IMR-90 (cell line): ENCODE measurements around the gene MIER2. TPM values are rescaled to one million over a fixed set of nuclear protein-coding genes. Genes with fewer than 3 reads are reported as not detected.
A peak's percentile ranks its signal among the peaks of the same experiment; 100 is the strongest.

Source experiments
- ATAC-seq: fragments of 200-7000 bp; cut with Tn5 transposase; 2 replicates; pipeline ENCODE4 v1.9.1; 2020; ENCODE audit warnings: low read depth, mild to moderate bottlenecking, moderate library complexity
- BruUV-seq: library from RNA; stranded (reverse); fragments of 400-500 nt; replicated peaks from 2 replicates; lab custom pipeline; 2021; lab: Mats Ljungman, UMichigan
- CTCF ChIA-PET: fragments of 300-600 bp; formaldehyde crosslinking; extraction: SDS; loops from one replicate; lab custom pipeline; 2021; ENCODE audit warnings: antibody characterized with exemption; lab: Yijun Ruan, JAX
- POLR2A ChIA-PET: fragments of 300-600 bp; sonication (Branson Sonifier 250); formaldehyde crosslinking; loops from one replicate; lab custom pipeline; 2022; ENCODE audit warnings: antibody characterized with exemption; ENCODE audit not compliant: unreplicated experiment; lab: Charles Lee
- DNase-seq: peaks from one replicate; pipeline ENCODE4 v3.0.0; 2013
- H2AFZ ChIP-seq: replicated peaks from 2 replicates; pipeline ENCODE3; 2013; ENCODE audit warnings: low read length, mild to moderate bottlenecking; ENCODE audit not compliant: poor library complexity
- H2AK5ac ChIP-seq: 2 replicates; pipeline ENCODE4 v1.6.1; 2013; ENCODE audit warnings: low read depth, low read length, inconsistent platforms
- H2AK9ac ChIP-seq: replicated peaks from 2 replicates; pipeline ENCODE3; 2013; ENCODE audit warnings: mild to moderate bottlenecking, low read depth, low read length, moderate library complexity; ENCODE audit not compliant: poor library complexity
- H2BK120ac ChIP-seq: 2 replicates; pipeline ENCODE4 v1.6.1; 2013; ENCODE audit warnings: low read depth, low read length, inconsistent platforms
- H2BK15ac ChIP-seq: 3 replicates; pipeline ENCODE4 v1.6.1; 2013; ENCODE audit warnings: low read depth, low read length, inconsistent platforms
- H2BK20ac ChIP-seq: 2 replicates; pipeline ENCODE4 v1.6.1; 2013; ENCODE audit warnings: low read depth, mild to moderate bottlenecking, inconsistent platforms, low read length, moderate library complexity
- H2BK5ac ChIP-seq: 2 replicates; pipeline ENCODE4 v1.6.1; 2013; ENCODE audit warnings: mild to moderate bottlenecking, low read depth, low read length, inconsistent platforms; ENCODE audit not compliant: poor library complexity, severe bottlenecking
- H3K14ac ChIP-seq: replicated peaks from 2 replicates; pipeline ENCODE4 v1.6.1; 2013; ENCODE audit warnings: low read depth, low read length, inconsistent platforms
- H3K18ac ChIP-seq: 2 replicates; pipeline ENCODE4 v1.6.1; 2013; ENCODE audit warnings: low read depth, low read length, control low read depth
- H3K23ac ChIP-seq: 2 replicates; pipeline ENCODE4 v1.6.1; 2013; ENCODE audit warnings: low read depth, low read length, inconsistent platforms
- H3K27ac ChIP-seq: 2 replicates; pipeline ENCODE4 v1.5.1; 2013; ENCODE audit warnings: mild to moderate bottlenecking, control low read depth, low read length; ENCODE audit not compliant: insufficient read depth
- H3K27me3 ChIP-seq: 2 replicates; pipeline ENCODE4 v1.6.1; 2013; ENCODE audit warnings: low read length; ENCODE audit not compliant: control insufficient read depth, insufficient read depth
- H3K36me3 ChIP-seq: 2 replicates; pipeline ENCODE4 v1.6.1; 2013; ENCODE audit warnings: low read length, mixed read lengths; ENCODE audit not compliant: control insufficient read depth, insufficient read depth
- H3K4ac ChIP-seq: 2 replicates; pipeline ENCODE4 v1.6.1; 2013; ENCODE audit warnings: low read depth, low read length, inconsistent platforms
- H3K4me1 ChIP-seq: 2 replicates; pipeline ENCODE4 v1.6.1; 2013; ENCODE audit warnings: low read length, mixed read lengths; ENCODE audit not compliant: control insufficient read depth, insufficient read depth
- H3K4me2 ChIP-seq: 2 replicates; pipeline ENCODE4 v1.6.1; 2013; ENCODE audit warnings: low read depth, mild to moderate bottlenecking, control low read depth, low read length, moderate library complexity
- H3K4me3 ChIP-seq: 2 replicates; pipeline ENCODE4 v1.5.1; 2013; ENCODE audit warnings: low read depth, mild to moderate bottlenecking, control low read depth, low read length, moderate library complexity; ENCODE audit not compliant: insufficient read depth
- H3K56ac ChIP-seq: 2 replicates; pipeline ENCODE4 v1.6.1; 2013; ENCODE audit warnings: low read length, inconsistent platforms; ENCODE audit not compliant: insufficient read depth; ENCODE audit errors: extremely low read depth
- H3K79me1 ChIP-seq, 2 experiments: 2 replicates each; pipeline ENCODE4 v1.6.1; 2013; ENCODE audit warnings: low read length in 2 of 2, inconsistent platforms in 1 of 2, low read depth in 1 of 2
- H3K9ac ChIP-seq: 2 replicates; pipeline ENCODE4 v1.6.1; 2013; ENCODE audit warnings: low read depth, low read length, control low read depth
- H3K9me1 ChIP-seq: 2 replicates; pipeline ENCODE4 v1.6.1; 2013; ENCODE audit warnings: low read length, inconsistent platforms; ENCODE audit not compliant: insufficient read depth
- H3K9me3 ChIP-seq: 2 replicates; pipeline ENCODE4 v1.6.1; 2013; ENCODE audit warnings: low read length; ENCODE audit not compliant: control insufficient read depth, insufficient read depth
- H4K20me1 ChIP-seq: 2 replicates; pipeline ENCODE4 v1.6.1; 2013; ENCODE audit warnings: low read length, inconsistent platforms; ENCODE audit not compliant: insufficient read depth
- H4K5ac ChIP-seq: 2 replicates; pipeline ENCODE4 v1.6.1; 2013; ENCODE audit warnings: mild to moderate bottlenecking, low read depth, low read length, control low read depth
- H4K8ac ChIP-seq, 2 experiments: 2 replicates each; pipeline ENCODE4 v1.6.1; 2013; ENCODE audit warnings: low read depth in 2 of 2, low read length in 2 of 2, control low read depth in 1 of 2, inconsistent platforms in 1 of 2
- H4K91ac ChIP-seq: 2 replicates; pipeline ENCODE4 v1.6.1; 2013; ENCODE audit warnings: low read depth, low read length, inconsistent platforms; ENCODE audit not compliant: insufficient read depth
- CEBPB ChIP-seq: IDR thresholded peaks from 2 replicates; pipeline ENCODE4 v1.6.1; 2012; ENCODE audit warnings: low read depth, low read length, improper control_type of control experiment
- CHD1 ChIP-seq: IDR thresholded peaks from 2 replicates; pipeline ENCODE4 v1.6.1; 2012; ENCODE audit warnings: low read depth, low read length, improper control_type of control experiment
- ELK1 ChIP-seq: fragments of 150-350 bp; IDR thresholded peaks from 2 replicates; pipeline ENCODE4 v1.6.1; 2016; ENCODE audit warnings: low read depth, mild to moderate bottlenecking, low read length, moderate library complexity, borderline replicate concordance
- MAFK ChIP-seq: IDR thresholded peaks from 2 replicates; pipeline ENCODE4 v1.6.1; 2012; ENCODE audit warnings: low read depth, low read length, improper control_type of control experiment
- MAZ ChIP-seq: IDR thresholded peaks from 2 replicates; pipeline ENCODE4 v1.6.1; 2012; ENCODE audit warnings: low read depth, mild to moderate bottlenecking, low read length, improper control_type of control experiment, moderate library complexity, borderline replicate concordance
- NFE2L2 ChIP-seq: fragments of 150-350 bp; IDR thresholded peaks from 2 replicates; pipeline ENCODE4 v1.6.1; 2016; ENCODE audit warnings: low read depth, mild to moderate bottlenecking, low read length
- POLR2A ChIP-seq: IDR thresholded peaks from 2 replicates; pipeline ENCODE4 v1.6.1; 2012; ENCODE audit warnings: mild to moderate bottlenecking, low read depth, low read length
- RAD21 ChIP-seq: IDR thresholded peaks from 2 replicates; pipeline ENCODE4 v1.6.1; 2012; ENCODE audit warnings: low read length, improper control_type of control experiment
- RFX5 ChIP-seq: IDR thresholded peaks from 2 replicates; pipeline ENCODE4 v1.8.0; 2012; ENCODE audit warnings: low read depth, mild to moderate bottlenecking, low read length, moderate library complexity
- SMC3 ChIP-seq: fragments of 150-350 bp; IDR thresholded peaks from 2 replicates; pipeline ENCODE4 v1.6.1; 2016; ENCODE audit warnings: low read depth, mild to moderate bottlenecking, antibody characterized with exemption, low read length, moderate library complexity
- WGBS, 2 experiments: methylation state at CpG; one replicate each; pipeline versions ENCODE4 v1.1.5 to v1.1.7; 2013; ENCODE audit warnings: missing lambda C conversion rate in 2 of 2; ENCODE audit not compliant: insufficient read length in 1 of 2; ENCODE audit errors: extremely low coverage in 2 of 2; 5-methylcytosine and 5-hydroxymethylcytosine counted together
- dilution Hi-C: fragments of 300-500 bp; cut with HindIII; formaldehyde crosslinking; loops from one replicate; pipeline ENCODE4 v1.14.3; 2018; ENCODE audit warnings: low sequenced_read_pairs; ENCODE audit not compliant: unreplicated experiment
- in situ Hi-C: fragments of 300-500 bp; cut with MboI; formaldehyde crosslinking; loops from 3 replicates; pipeline ENCODE4 v1.14.3; 2019; ENCODE audit warnings: low sequenced_read_pairs, inconsistent platforms, mixed read lengths
- intact Hi-C: fragments of 100-400 bp; cut with micrococcal nuclease; formaldehyde crosslinking; loops from 2 replicates; pipeline ENCODE4 v1.10.0; 2022
- polyA plus RNA-seq, 3 experiments: library from polyadenylated mRNA; depleted of rRNA; stranded (reverse); fragments of >200 nt; gene quantifications; 2 replicates each; pipeline ENCODE4 v1.2.3, GENCODE V29; 2012; ENCODE audit warnings: low replicate concordance in 1 of 3
- total RNA-seq: library from RNA; depleted of rRNA; stranded (reverse); fragments of >200 nt; gene quantifications from 2 replicates; pipeline ENCODE4 v1.2.3, GENCODE V29; 2012

MIER2 gene
- total and polyA plus RNA-seq, 2 of the 4 experiments (the other 2 are of a cell fraction), result 28.0 to 28.4 TPM

- Histone ChIP-seq H2BK5ac (no peak overlapping the region), H3K56ac (0 out of 2 replicates have a peak overlapping the region, but pooled peaks have one; percentile 30), H3K4me2 (no peak overlapping the region), H4K20me1 (no peaks in the 10 kb centered on the region), H3K14ac (no peak overlapping the region), H2AFZ (peak overlapping the region; percentile 14), H3K4me1 (peaks cover 1% of the 10 kb centered on the region; the same call in 1 of the 2 replicates), H3K9me1 (no peaks in the 10 kb centered on the region), H3K23ac (no peak overlapping the region), H4K5ac (no peak overlapping the region), H3K79me1 (no peaks in the 10 kb centered on the region), H4K8ac (no peak overlapping the region), H3K27me3 (peaks cover 57% of the 10 kb centered on the region), H2AK5ac (no peak overlapping the region), H2AK9ac (no peak overlapping the region), H3K18ac (no peak overlapping the region), H2BK20ac (no peak overlapping the region), H3K4me3 (no peak overlapping the region), H2BK120ac (no peak overlapping the region), H4K91ac (no peak overlapping the region), H3K36me3 (no peaks in the 10 kb centered on the region), H3K4ac (no peak overlapping the region), H3K9me3 (peaks cover 8% of the 10 kb centered on the region), H3K27ac (no peak overlapping the region), H2BK15ac (no peak overlapping the region), H3K9ac (no peak overlapping the region)
- CTCF ChIA-PET, result no interaction called here
- POLR2A ChIA-PET, result no interaction called here
- TF ChIP-seq RAD21, result no peak
- no peak for TF ChIP-seq MAFK
- TF ChIP-seq NFE2L2, result no peak
- TF ChIP-seq ELK1, result no peak
- no peak for TF ChIP-seq POLR2A
- TF ChIP-seq RFX5, result no peak
- no peak for TF ChIP-seq CEBPB
- TF ChIP-seq SMC3, result no peak
- TF ChIP-seq MAZ, result no peak
- no peak for TF ChIP-seq CHD1
- no TSS peak for BruUV-seq
- WGBS, 2 experiments, result 77% methylated on average over 6 of the region's 13 CpGs; no CpG with 5 or more reads in 1 of the 2 experiments
- no peak for ATAC-seq
- DNase-seq, result no peak
- in situ Hi-C loops (no loop called here), dilution Hi-C loops (no loop called here), intact Hi-C loops (no loop called here)
These were observed 24.7 kb upstream of the MIER2 start for GRCh38 chr19:369256-369655.
